Measurements from ENCODE around the gene MRPL48.

GRCh38 chr11:73814812-73815211 is 27.1 kb downstream of the MRPL48 start:
- TF ChIP-seq POLR2A (IDR thresholded peaks at IDR 0.05; ENCODE audit: low read length) (no peak), GATA1 (IDR thresholded peaks at IDR 0.05; ENCODE audit: low read depth, low read length) (no peak)

Measured in erythroblast (primary cell).